ENCODE data around the gene LMBR1. TPM values are rescaled to one million over a fixed set of nuclear protein-coding genes. Genes with fewer than 3 reads are reported as not detected.
"Not testable (repeated sequence)": the region's sequence is repeated elsewhere in the genome, so short reads cannot be mapped to it uniquely, and the experiment has no call there.

LMBR1 gene
- total RNA-seq, 2 donors from 2014 or later: 47.3 to 53.0 TPM

DNA sequence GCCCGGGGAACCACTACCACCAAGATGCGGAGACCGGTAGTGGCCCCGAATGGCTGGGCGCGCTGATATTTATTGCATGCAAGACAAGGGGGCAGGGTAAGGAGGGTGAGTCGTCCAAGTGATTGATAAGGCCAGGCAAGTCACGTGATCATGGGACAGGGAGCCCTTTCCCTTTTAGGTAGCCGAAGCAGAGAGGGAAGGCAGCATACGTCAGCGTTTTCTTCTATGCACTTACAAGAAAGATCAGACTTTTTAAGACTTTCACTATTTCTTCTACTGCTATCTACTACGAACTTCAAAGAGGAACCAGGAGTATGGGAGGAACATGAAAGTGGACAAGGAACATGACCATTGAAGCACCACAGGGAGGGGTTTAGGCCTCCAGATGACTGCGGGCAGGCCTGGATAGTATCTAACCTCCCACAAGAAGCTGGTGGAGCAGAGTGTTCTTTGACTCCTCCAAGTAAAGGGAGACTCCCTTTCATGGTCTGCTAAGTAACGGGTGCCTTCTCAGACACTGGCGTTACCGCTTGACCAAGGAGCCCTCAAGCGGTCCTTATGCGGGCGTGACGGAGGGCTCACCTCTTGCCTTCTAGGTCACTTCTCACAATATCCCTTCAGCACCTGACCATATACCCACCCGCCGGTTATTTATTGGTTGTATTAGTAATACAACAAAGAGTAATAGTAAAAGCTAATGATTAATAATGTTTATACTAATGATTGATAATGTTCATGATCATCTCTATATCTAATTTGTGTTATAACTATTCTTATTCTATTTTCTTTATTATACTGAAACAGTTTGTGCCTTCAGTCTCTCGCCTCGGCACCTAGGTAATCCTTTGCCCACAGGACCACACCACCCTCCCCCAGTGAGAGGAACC is 27.7 kb upstream of the LMBR1 start:
- DNase-seq; H3K36me3 Mint-ChIP-seq (ENCODE audit: low read depth); ATAC-seq; H3K4me3 Mint-ChIP-seq; H3K9me3 ChIP-seq (ENCODE audit: control insufficient read depth, low read length, poor library complexity, severe bottlenecking): not testable (repeated sequence)
- Mint-ChIP-seq H3K4me1 (peaks cover 30% of the 10 kb centered on the region), H3K27me3 (peaks cover 15% of the 10 kb centered on the region), H3K27ac (peak overlapping the region; percentile 89)

DNA sequence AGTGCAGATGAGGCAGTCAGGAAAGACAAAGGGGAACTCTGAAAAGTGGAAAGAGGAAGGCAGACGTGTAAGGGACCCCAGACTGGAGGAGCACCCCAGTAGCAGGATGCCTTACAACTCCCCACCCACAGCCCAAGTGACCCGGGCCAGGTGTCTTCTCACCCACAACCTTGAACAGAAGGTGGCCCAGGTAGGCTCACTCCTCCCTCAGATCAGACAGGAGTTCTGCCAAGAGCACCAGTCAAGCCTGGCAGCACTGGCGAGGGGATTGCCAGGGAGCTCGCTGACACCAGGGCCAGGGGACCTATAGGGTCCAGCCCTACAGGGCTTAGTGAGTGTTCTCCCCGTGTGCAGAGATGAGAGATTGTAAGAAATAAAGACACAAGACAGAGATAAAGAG is 27.1 kb upstream of the LMBR1 start:
- ATAC-seq (no peak), DNase-seq (no peak)
- H3K27me3 Mint-ChIP-seq: peaks cover 22% of the 10 kb centered on the region
- H3K4me3 Mint-ChIP-seq: no peak overlapping the region
- H3K9me3 ChIP-seq (ENCODE audit: control insufficient read depth, low read length, poor library complexity, severe bottlenecking): no peaks in the 10 kb centered on the region
- H3K36me3 Mint-ChIP-seq (ENCODE audit: low read depth): peaks cover 4% of the 10 kb centered on the region
- H3K4me1 Mint-ChIP-seq: peaks cover 30% of the 10 kb centered on the region
- H3K27ac Mint-ChIP-seq: peak overlapping the region; percentile 89

DNA sequence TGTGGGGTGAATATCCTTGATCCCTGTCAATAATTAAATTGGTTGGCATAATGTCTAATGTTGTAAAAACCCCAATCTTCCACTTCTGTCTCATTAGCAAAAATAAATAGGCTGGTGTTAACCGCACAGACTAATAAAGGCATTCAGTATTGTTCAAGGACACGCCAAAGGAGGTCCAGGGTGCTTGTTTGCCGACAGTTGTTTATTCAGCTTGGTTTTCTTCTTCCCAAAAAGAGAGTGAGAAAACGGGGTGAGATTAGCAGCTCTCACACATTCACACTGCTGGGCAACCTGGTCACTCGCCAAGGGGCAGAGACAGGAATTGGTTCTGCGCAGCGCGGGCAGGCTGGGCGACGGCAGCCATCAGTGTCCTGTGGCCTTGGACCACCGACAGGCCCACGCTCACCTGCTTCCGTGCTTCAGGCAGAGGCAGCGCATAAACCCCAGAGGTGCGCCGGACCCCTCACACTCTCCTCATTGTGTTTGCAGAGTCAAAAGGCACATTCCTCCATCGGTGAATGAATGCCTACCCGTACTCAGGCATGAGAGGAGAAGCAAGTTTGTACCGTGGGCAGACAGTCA is 26.2 kb upstream of the LMBR1 start:
- Mint-ChIP-seq H3K27ac (peak overlapping the region; percentile 89), H3K4me3 (no peak overlapping the region), H3K27me3 (peaks cover 23% of the 10 kb centered on the region), H3K4me1 (peaks cover 27% of the 10 kb centered on the region), H3K36me3 (ENCODE audit: low read depth) (peaks cover 4% of the 10 kb centered on the region)
- H3K9me3 ChIP-seq (ENCODE audit: control insufficient read depth, low read length, poor library complexity, severe bottlenecking): no peaks in the 10 kb centered on the region
- no peak for ATAC-seq
- no peak for DNase-seq

DNA sequence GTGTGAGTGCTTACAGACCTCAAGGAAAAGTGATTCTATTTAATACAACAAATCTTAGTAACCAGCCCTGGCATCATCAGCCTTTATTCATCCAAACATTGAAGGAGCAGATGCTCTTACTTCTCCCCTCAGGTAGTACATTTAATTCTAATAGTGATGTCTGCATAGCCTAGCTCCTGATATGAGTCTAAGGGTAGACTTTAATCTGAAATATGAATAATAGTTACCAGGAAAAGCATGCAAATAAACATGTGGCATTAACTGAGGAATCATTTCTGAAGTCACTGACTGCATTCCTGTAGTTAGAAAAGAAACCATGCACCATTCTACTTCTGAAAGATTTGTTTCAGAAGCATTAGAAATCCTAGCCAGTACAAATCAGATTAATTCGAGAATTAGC is 25.7 kb upstream of the LMBR1 start:
- DNase-seq (no peak), ATAC-seq (no peak)
- H3K4me1 Mint-ChIP-seq: peaks cover 24% of the 10 kb centered on the region
- peaks cover 4% of the 10 kb centered on the region for H3K36me3 Mint-ChIP-seq (ENCODE audit: low read depth)
- peaks cover 23% of the 10 kb centered on the region for H3K27me3 Mint-ChIP-seq
- H3K27ac Mint-ChIP-seq: no peak overlapping the region
- no peaks in the 10 kb centered on the region for H3K9me3 ChIP-seq (ENCODE audit: control insufficient read depth, low read length, poor library complexity, severe bottlenecking)
- no peak overlapping the region for H3K4me3 Mint-ChIP-seq

DNA sequence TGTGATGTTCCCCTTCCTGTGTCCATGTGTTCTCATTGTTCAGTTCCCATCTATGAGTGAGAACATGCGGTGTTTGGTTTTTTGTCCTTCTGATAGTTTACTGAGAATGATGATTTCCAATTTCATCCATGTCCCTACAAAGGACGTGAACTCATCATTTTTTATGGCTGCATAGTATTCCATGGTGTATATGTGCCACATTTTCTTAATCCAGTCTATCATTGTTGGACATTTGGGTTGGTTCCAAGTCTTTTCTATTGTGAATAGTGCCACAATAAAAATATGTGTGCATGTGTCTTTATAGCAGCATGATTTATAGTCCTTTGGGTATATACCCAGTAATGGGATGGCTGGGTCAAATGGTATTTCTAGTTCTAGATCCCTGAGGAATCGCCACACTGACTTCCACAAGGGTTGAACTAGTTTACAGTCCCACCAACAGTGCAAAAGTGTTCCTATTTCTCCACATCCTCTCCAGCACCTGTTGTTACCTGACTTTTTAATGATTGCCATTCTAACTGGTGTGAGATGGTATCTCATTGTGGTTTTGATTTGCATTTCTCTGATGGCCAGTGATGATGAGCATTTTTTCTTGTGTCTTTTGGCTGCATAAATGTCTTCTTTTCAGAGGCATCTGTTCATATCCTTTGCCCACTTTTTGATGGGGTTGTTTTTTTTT is 16.7 kb upstream of the LMBR1 start:
- H3K27ac Mint-ChIP-seq; DNase-seq; H3K36me3 Mint-ChIP-seq (ENCODE audit: low read depth); H3K27me3 Mint-ChIP-seq; H3K4me3 Mint-ChIP-seq; H3K9me3 ChIP-seq (ENCODE audit: control insufficient read depth, low read length, poor library complexity, severe bottlenecking); ATAC-seq; H3K4me1 Mint-ChIP-seq: not testable (repeated sequence)

DNA sequence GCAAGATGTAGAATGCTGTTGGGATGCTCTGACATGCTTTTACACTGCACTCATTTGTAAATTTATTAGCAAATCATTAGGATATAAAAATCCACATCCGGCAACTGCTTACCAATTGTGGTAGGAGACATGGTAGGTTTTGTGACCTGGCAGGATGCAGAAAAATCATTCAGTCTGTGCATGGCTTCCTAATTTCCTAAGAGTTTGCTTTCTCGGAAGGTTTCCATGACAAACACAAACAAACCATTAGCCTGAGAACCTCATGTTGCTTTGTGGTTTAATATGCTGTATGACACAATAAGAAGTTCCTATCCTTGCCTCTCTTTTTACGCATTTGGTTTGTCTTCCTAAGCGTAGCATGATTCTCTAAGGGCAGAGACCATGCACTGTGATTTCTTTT is 14.7 kb upstream of the LMBR1 start:
- DNase-seq (no peak), ATAC-seq (no peak)
- Mint-ChIP-seq H3K36me3 (ENCODE audit: low read depth) (no peaks in the 10 kb centered on the region), H3K4me3 (no peak overlapping the region), H3K4me1 (peaks cover 10% of the 10 kb centered on the region), H3K27ac (no peak overlapping the region), H3K27me3 (peaks cover 6% of the 10 kb centered on the region)
- H3K9me3 ChIP-seq (ENCODE audit: control insufficient read depth, low read length, poor library complexity, severe bottlenecking): no peaks in the 10 kb centered on the region

DNA sequence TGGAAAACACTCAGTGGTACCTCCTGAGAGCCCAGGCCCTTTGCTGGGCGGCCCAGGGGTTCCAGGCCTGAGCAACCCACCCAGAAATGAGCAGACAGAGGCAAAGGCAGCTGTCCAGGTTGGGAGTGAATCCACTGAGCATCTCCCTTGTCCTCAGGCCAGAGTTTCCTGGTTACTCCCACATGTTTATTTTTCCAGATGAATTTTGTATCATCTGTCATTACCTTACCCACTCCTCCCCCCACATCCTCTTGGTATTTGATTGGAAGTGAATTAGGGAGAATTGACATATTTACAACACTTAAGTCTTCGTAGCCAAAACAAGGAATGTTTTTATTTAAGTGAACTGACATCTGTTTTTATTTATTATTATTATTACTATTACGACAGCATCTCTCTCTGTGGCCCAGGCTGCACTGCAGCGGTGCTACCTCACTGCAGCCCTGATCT is 13.2 kb upstream of the LMBR1 start:
- DNase-seq (no peak), ATAC-seq (no peak)
- Mint-ChIP-seq H3K4me3 (no peak overlapping the region), H3K36me3 (ENCODE audit: low read depth) (no peaks in the 10 kb centered on the region), H3K27me3 (peaks cover 6% of the 10 kb centered on the region), H3K4me1 (peaks cover 13% of the 10 kb centered on the region), H3K27ac (no peak overlapping the region)
- no peaks in the 10 kb centered on the region for H3K9me3 ChIP-seq (ENCODE audit: control insufficient read depth, low read length, poor library complexity, severe bottlenecking)

DNA sequence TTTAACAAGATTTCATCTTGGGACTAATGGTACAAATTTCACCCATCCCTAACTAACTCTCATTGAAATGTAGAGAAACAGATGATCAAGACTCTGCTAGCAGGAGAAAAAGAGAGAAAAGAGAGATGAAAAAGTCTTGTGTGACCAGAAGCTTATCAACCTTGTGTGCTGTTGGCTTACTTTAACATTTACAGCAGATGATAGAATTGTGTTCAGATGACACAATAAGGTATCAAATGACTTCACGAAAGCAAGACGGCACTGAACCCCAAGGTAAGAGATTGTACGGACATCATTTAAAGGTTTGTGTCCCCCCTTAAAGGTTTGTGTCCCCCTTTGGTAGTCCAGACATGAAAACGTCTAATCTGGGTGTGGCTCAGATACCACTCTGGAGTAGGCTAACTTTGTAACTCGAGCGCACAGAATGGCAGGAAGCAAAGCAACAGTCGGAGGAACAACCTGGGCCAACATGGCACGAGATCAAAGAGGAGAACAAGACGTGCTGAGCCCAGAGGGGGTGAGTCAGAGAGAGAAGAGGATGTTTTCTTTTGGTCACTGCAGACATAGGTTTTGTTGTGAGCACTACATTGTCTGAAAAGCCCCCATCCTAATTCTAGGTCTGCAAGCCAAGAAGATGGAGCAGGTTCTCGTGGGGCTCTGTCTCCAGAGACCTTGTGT is 10.4 kb upstream of the LMBR1 start:
- H3K36me3 Mint-ChIP-seq (ENCODE audit: low read depth): no peaks in the 10 kb centered on the region
- H3K27ac Mint-ChIP-seq: peak overlapping the region; percentile 49
- peak; percentile 77 for ATAC-seq
- H3K4me1 Mint-ChIP-seq: peaks cover 8% of the 10 kb centered on the region
- peak overlapping the region; percentile 34 for H3K4me3 Mint-ChIP-seq
- no peaks in the 10 kb centered on the region for H3K9me3 ChIP-seq (ENCODE audit: control insufficient read depth, low read length, poor library complexity, severe bottlenecking)
- no peak for DNase-seq
- peaks cover 7% of the 10 kb centered on the region for H3K27me3 Mint-ChIP-seq

DNA sequence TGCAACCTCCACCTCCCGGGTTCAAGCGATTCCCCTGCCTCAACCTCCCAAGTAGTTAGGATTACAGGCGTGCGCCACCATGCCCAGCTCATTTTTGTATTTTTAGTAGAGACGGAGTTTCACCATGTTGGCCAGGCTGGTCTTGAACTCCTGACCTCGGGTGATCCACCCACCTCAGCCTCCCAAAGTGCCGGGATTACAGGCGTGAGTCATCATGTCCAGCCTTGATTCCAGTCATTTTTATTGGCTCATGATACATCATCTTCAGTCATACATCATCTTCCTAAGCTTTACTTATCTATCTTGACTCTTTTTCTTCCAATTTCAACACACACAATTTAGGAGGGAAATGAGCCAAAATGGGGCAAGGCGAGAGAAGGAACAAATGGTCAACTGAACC is 7.1 kb upstream of the LMBR1 start:
- H3K4me1 Mint-ChIP-seq: peaks cover 18% of the 10 kb centered on the region
- not testable (repeated sequence) for ATAC-seq, DNase-seq

DNA sequence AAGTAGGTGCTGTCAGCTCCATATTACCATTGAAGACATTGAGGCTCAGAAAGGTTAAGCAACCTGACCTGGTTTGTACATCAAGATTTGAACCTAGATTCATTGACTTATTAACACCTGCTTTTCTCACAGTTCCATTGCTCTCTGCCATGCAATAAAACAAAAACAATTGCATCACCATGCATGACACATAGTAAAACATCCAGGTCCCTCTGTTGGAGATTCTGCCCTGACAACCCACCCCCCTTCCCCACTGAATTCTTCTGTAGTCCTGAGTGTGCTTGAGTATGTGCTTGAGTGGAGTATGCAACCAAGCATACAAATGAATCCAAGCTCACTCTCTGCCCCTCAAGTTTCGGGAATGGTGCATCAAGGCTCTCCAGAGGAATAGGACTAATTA is 6.0 kb upstream of the LMBR1 start:
- no peak overlapping the region for H3K27ac Mint-ChIP-seq
- ATAC-seq (no peak), DNase-seq (no peak)
- no peaks in the 10 kb centered on the region for H3K9me3 ChIP-seq (ENCODE audit: control insufficient read depth, low read length, poor library complexity, severe bottlenecking)
- no peaks in the 10 kb centered on the region for H3K36me3 Mint-ChIP-seq (ENCODE audit: low read depth)
- H3K27me3 Mint-ChIP-seq: peaks cover 7% of the 10 kb centered on the region
- peaks cover 22% of the 10 kb centered on the region for H3K4me1 Mint-ChIP-seq
- H3K4me3 Mint-ChIP-seq: no peak overlapping the region

More for the DNA sequence above, 7.1 kb upstream of the LMBR1 start:
- not testable (repeated sequence) for H3K9me3 ChIP-seq (ENCODE audit: control insufficient read depth, low read length, poor library complexity, severe bottlenecking); H3K36me3 Mint-ChIP-seq (ENCODE audit: low read depth); H3K27me3 Mint-ChIP-seq; H3K4me3 Mint-ChIP-seq; H3K27ac Mint-ChIP-seq

DNA sequence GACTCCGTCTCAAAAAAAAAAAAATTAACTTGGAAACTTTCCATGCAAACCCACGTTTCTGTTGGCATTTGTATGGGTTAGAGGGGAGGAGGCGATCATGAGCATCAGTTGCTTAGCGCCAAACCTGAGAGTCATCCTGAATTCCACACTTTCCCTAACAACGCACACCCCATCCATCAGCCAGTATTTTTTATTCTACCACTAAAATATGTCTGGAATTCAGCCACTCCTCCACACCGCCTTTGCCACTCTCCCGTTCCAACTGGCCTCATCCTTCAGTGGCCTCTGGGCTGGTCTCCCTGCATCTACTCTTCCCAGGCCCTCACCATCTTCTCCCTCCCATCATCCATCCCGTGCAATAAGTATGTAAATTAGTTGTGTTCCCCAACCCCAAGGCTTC is 4.7 kb upstream of the LMBR1 start:
- Mint-ChIP-seq H3K27me3 (peaks cover 7% of the 10 kb centered on the region), H3K27ac (no peak overlapping the region), H3K4me3 (peak overlapping the region; percentile 25), H3K4me1 (peaks cover 19% of the 10 kb centered on the region), H3K36me3 (ENCODE audit: low read depth) (no peaks in the 10 kb centered on the region)
- no peaks in the 10 kb centered on the region for H3K9me3 ChIP-seq (ENCODE audit: control insufficient read depth, low read length, poor library complexity, severe bottlenecking)
- DNase-seq (no peak), ATAC-seq (no peak)

DNA sequence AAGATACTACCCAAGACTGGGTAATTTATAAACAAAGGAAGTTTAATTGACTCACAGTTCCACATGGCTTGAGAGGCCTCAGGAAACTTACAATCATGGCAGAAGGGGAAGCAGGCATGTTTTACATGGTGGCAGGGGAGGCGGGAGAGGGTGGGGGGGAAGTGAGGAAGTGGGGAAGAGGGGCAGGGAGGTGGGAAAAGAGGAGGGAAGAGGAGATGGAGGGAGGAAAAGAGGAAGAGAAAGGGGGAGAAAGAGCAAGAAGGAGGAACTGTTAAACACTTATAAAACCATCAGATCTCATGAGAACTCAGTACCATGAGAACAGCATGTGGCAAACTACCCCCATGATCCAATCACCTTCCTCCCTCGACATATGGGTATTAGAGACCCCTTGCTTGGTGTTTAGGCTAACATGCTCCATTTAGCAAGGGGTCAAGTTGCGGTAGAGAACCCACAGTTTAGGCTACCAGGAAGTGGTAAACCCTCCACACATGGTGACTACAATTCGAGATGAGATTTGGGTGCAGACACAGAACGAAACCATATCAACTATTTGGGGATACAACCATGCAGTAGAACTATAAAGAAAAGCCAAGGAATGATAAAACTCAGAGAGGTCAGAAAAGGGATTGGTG is 3.5 kb upstream of the LMBR1 start:
- Mint-ChIP-seq H3K4me3 (no peak overlapping the region), H3K27ac (no peak overlapping the region), H3K27me3 (peaks cover 3% of the 10 kb centered on the region), H3K36me3 (ENCODE audit: low read depth) (no peaks in the 10 kb centered on the region), H3K4me1 (peaks cover 24% of the 10 kb centered on the region)
- no peaks in the 10 kb centered on the region for H3K9me3 ChIP-seq (ENCODE audit: control insufficient read depth, low read length, poor library complexity, severe bottlenecking)
- no peak for DNase-seq
- no peak for ATAC-seq

Measured in T-helper 17 cell (primary cell).